GM10248 (cell line): Measurements from ENCODE around the gene FAM107B.

Source experiments
- CTCF ChIA-PET: fragments of 300-600 bp; sonication (Branson Sonifier 250); formaldehyde crosslinking; extraction: SDS; loops from one replicate; lab custom pipeline; 2021; ENCODE audit warnings: antibody characterized with exemption; lab: Yijun Ruan, JAX
- POLR2A ChIA-PET: fragments of 350-650 bp; sonication (Branson Sonifier 250); formaldehyde crosslinking; extraction: SDS; loops from one replicate; lab custom pipeline; 2020; ENCODE audit warnings: antibody characterized with exemption; lab: Yijun Ruan, JAX
- DNase-seq: peaks from one replicate; pipeline ENCODE4 v3.0.0; 2012; ENCODE audit errors: extremely low spot score
- TF ChIP-seq, protein P1 (sequence below): IDR thresholded peaks from 2 replicates; pipeline ENCODE4 v1.5.1; 2012; ENCODE audit warnings: mild to moderate bottlenecking, low read depth; ENCODE audit errors: extremely low read depth, missing control alignments, control extremely low read depth

FAM107B gene

DNA sequence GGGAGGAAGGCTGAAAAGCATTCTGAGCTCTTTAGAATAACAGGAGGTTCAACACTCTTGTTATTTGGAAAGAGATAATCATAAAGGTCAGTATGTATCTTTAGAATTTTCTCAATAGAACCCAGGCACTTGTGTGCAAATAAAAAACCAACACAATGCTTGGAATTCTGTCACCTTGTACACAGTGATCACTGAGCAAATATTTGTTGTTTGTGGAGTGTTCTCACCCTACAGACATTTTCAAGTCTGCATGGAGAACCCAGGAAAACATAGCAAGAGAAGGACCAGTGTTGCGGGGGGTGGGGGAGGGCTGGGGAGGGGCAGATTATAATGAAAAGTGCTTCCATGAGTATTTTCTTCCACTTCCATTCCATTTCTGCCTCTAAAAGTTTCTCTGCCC lies 87.4 kb downstream of the FAM107B start:
- CTCF ChIA-PET, result interaction anchor here (1.2 to 1.7 kb wide), 4 partner anchors 9 to 15 kb away, joined by 3 to 5 read pairs (median 3); no protein-coding TSS in a partner anchor
- DNase-seq, result no peak
- POLR2A ChIA-PET, result no interaction called here
- TF ChIP-seq, protein P1, sequence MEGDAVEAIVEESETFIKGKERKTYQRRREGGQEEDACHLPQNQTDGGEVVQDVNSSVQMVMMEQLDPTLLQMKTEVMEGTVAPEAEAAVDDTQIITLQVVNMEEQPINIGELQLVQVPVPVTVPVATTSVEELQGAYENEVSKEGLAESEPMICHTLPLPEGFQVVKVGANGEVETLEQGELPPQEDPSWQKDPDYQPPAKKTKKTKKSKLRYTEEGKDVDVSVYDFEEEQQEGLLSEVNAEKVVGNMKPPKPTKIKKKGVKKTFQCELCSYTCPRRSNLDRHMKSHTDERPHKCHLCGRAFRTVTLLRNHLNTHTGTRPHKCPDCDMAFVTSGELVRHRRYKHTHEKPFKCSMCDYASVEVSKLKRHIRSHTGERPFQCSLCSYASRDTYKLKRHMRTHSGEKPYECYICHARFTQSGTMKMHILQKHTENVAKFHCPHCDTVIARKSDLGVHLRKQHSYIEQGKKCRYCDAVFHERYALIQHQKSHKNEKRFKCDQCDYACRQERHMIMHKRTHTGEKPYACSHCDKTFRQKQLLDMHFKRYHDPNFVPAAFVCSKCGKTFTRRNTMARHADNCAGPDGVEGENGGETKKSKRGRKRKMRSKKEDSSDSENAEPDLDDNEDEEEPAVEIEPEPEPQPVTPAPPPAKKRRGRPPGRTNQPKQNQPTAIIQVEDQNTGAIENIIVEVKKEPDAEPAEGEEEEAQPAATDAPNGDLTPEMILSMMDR, result no peak

DNA sequence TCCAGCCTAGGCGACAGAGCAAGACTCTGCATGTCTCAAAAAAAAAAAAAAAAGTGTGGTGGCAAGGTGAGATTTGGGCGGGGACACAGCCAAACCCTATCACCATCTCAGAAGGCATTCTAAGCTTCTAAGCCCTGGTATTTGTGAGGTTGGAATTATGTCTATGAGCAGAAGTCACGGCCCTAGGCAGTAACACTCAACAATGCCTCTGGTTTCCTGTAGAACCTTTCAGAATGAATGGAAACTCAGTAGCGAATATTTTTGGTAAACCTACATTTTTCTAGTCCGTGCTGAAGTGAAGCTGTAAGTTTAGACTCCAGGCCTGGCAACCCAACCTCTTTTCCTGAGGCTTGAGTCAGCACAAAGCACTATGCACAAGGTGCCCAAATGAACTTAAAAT lies 88.3 kb downstream of the FAM107B start:
- no peak for DNase-seq
- TF ChIP-seq, protein P1, result no peak
- CTCF ChIA-PET, result interaction anchor here (1.2 to 1.7 kb wide), 3 partner anchors 11 to 15 kb away, joined by 3 to 5 read pairs (median 3); no protein-coding TSS in a partner anchor
- POLR2A ChIA-PET, result no interaction called here

DNA sequence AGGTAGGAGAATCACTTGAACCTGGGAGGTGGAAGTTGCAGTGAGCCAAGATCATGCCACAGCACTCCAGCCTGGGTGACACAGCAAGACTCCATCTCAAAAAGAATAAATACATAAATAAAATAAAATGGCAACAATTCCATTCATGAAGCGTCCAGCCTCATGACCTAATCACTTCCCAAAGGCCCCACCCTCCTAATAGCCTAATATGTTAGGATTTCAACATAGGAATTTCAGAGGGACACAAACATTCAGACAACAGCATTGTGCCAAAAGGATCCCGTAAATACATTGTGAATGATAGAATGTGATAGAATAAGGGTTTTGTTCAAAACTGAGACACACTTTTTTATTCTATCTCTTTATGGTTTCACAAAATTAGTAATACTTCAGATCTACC lies 90.3 kb downstream of the FAM107B start:
- no peak for DNase-seq
- ChIA-PET POLR2A (no interaction called here), CTCF (no interaction called here)
- TF ChIP-seq, protein P1, result no peak

DNA sequence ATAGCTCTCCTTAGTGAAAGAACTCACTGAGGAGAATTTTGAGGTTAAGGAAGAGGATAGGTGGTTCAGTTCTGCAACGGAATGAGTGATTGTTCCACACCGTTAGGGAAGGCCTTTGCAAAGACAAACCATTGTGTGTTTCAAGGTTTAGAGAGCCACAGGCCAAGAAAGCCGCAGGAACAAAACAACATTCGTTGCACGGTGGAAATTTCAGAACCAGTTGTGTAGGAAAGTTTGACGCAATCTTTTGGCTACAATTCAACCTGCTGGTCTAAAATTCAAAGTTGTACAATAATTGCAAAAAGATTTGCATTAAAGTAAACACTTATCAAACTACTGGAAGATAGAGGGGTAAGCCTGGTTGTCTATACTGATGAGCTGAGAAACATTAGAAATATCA lies 91.4 kb downstream of the FAM107B start:
- ChIA-PET CTCF (interaction anchor here (1.1 to 1.3 kb wide), 2 partner anchors 17 to 108 kb away, joined by 3 read pairs; no protein-coding TSS in a partner anchor), POLR2A (no interaction called here)
- no peak for DNase-seq
- TF ChIP-seq, protein P1, result no peak

DNA sequence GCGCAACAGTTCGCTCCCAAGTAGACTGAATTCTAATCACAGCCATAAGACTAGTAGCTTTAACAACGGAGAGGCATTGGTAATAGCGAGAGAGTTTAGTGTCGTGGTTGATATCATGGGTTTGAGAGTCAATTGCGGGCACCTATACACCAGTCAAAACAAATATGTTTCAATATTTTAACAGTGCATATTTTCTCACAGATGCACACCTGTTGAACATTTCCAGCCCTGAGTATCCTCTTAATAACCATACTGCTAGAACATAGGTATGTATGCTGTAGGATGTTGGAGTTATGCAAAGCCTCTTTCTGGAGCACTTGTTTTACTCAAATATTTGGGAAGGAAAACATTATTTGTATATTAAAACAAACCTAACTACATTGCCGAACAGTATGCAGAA lies 92.9 kb downstream of the FAM107B start:
- ChIA-PET POLR2A (no interaction called here), CTCF (interaction anchor here (1.2 to 1.4 kb wide), 3 partner anchors 17 to 107 kb away, joined by 3 to 5 read pairs (median 3); no protein-coding TSS in a partner anchor)
- no peak for DNase-seq
- TF ChIP-seq, protein P1, result no peak

DNA sequence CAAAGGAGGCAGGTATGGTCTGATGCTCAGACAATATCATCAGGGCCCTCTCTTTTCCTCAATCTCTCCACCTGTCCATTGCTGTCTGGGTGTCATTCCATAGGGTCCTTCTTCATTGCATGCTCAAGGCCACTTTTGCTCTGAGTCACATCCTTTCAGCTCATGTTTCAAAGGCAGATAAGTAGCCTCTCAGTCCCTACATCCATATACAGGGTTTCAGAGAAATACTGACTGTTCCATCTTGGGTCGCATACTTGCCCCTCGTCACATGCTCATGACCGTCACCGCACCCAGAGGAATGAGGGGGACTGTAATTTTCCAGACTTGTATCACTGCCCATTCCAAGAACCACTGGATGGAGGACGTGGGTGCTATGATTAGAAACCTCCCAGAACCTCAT lies 93.4 kb downstream of the FAM107B start:
- TF ChIP-seq, protein P1, result no peak
- ChIA-PET CTCF (interaction anchor here (1.2 to 1.8 kb wide), 3 partner anchors 14 to 73 kb away, joined by 3 to 5 read pairs (median 4); no protein-coding TSS in a partner anchor), POLR2A (no interaction called here)

DNA sequence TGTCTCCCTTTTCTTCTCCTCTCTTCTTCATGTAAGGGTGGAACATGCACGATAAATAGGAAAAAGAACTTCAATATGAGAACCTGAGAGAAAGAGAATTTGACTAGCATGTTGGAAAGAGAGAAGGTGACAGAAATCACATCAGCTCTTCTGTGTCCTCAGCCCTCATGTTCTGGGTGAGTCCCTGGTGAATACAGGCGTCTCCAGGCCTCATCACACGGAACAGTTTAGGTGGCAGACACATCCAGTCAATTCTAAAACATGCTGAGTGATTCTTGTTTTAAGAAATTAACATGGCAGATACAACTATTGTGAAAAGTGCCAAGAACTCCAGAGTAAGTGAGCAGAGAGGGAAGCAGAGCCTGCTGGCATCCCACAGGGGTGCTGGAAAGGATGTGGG lies 96.1 kb downstream of the FAM107B start:
- DNase-seq, result no peak
- ChIA-PET POLR2A (no interaction called here), CTCF (interaction anchor here (1.0 kb wide), 1 partner anchor 9 kb away, joined by 3 read pairs; no protein-coding TSS in a partner anchor)
- TF ChIP-seq, protein P1, result no peak

More for the DNA sequence above, 93.4 kb downstream of the FAM107B start:
- no peak for DNase-seq
